C4-2B (cell line): ENCODE results near the gene CD24.

Source experiments
- ZFX ChIP-seq: fragments of 450-650 bp; IDR thresholded peaks from 2 replicates; pipeline ENCODE4 v1.6.1; 2017
- TF ChIP-seq, protein P1 (sequence below): fragments of 450-650 bp; conservative IDR thresholded peaks from 2 replicates; pipeline ENCODE4 v1.5.1; 2017; ENCODE audit warnings: mild to moderate bottlenecking

DNA sequence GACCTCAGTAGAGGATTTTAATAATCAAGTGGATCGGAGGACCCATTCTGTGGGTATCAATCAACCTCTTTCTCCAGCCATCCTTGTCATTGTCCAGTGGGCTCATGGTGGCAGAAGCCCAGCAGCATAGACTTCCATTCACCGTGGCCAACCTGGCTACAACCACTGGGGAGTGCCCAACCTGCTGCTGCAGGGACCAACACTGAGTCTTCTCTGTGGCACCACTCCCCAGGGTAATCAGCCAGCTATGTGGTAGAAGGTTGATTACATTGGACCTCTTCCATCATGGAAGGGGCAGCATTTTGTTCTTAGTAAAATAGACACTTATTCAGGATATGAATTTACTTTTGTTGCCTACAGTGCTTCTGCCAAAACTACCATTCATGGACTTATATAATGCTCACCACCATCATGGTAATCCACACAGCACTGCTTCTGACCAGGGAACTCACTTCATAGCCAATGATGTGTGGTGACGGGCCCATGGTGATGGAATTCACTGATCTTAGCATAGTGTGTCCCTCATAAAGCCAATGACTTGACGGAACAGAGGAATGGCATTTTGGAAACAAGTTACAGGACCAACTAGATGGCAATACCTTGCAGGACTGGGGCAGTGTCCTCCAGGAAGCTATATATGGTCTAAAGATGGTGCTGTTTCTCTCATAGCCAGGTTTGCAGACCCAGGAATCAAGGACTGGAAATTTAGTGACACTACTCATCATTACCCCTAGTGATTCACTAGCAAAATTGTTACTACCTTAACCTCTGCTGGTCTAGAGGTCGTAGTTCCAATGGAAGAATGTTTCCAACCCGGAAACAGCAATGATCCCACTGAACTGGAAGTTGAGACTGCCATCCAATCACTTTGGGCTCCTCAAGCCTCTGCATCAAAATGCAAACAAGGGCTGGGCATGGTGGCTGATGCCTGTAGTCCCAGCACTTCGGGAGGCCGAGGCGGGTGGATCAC is 7.6 kb downstream of the CD24 start:
- no peak for TF ChIP-seq ZFX
- TF ChIP-seq, protein P1, sequence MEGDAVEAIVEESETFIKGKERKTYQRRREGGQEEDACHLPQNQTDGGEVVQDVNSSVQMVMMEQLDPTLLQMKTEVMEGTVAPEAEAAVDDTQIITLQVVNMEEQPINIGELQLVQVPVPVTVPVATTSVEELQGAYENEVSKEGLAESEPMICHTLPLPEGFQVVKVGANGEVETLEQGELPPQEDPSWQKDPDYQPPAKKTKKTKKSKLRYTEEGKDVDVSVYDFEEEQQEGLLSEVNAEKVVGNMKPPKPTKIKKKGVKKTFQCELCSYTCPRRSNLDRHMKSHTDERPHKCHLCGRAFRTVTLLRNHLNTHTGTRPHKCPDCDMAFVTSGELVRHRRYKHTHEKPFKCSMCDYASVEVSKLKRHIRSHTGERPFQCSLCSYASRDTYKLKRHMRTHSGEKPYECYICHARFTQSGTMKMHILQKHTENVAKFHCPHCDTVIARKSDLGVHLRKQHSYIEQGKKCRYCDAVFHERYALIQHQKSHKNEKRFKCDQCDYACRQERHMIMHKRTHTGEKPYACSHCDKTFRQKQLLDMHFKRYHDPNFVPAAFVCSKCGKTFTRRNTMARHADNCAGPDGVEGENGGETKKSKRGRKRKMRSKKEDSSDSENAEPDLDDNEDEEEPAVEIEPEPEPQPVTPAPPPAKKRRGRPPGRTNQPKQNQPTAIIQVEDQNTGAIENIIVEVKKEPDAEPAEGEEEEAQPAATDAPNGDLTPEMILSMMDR: no peak
